WTC11 (cell line): ENCODE measurements around the gene PITPNC1. TPM values are rescaled to one million over a fixed set of nuclear protein-coding genes. Genes with fewer than 3 reads are reported as not detected.

ENCODE experiments used
- ATAC-seq: fragments of 200-7000 bp; cut with Tn5 transposase; 2 replicates; pipeline ENCODE4 v1.10.0; 2021; ENCODE audit warnings: mild to moderate bottlenecking, moderate library complexity
- CTCF ChIA-PET: fragments of 300-600 bp; sonication (Branson Sonifier 250); formaldehyde crosslinking; loops from one replicate; lab custom pipeline; 2021; ENCODE audit warnings: antibody characterized with exemption; lab: Charles Lee
- POLR2A ChIA-PET: fragments of 350-600 bp; sonication (Branson Sonifier 250); formaldehyde crosslinking; loops from one replicate; lab custom pipeline; 2021; ENCODE audit warnings: antibody characterized with exemption; lab: Charles Lee
- DNase-seq: peaks from one replicate; pipeline ENCODE4 v3.0.0; 2021; ENCODE audit warnings: low spot score
- H3K27ac Mint-ChIP-seq: 2 replicates; pipeline ENCODE4 v1.8.0; 2021; ENCODE audit warnings: mixed read lengths
- H3K27me3 Mint-ChIP-seq: 2 replicates; pipeline ENCODE4 v1.8.0; 2021; ENCODE audit warnings: low read depth, mild to moderate bottlenecking, moderate library complexity, mixed read lengths
- H3K36me3 Mint-ChIP-seq: 2 replicates; pipeline ENCODE4 v1.8.0; 2021; ENCODE audit warnings: mixed read lengths
- H3K4me1 Mint-ChIP-seq: 2 replicates; pipeline ENCODE4 v1.8.0; 2022; ENCODE audit warnings: mixed read lengths
- H3K4me3 Mint-ChIP-seq: 2 replicates; pipeline ENCODE4 v1.8.0; 2021; ENCODE audit warnings: mild to moderate bottlenecking, moderate library complexity, mixed read lengths
- H3K9me3 Mint-ChIP-seq: 2 replicates; pipeline ENCODE4 v1.8.0; 2021; ENCODE audit warnings: mixed read lengths
- ATF1 ChIP-seq: sonication (generic); formaldehyde crosslinking; IDR thresholded peaks from 2 replicates; pipeline ENCODE4 v1.8.1; 2023; ENCODE audit warnings: mild to moderate bottlenecking, moderate library complexity, missing genetic modification reagents
- ELF4 ChIP-seq: sonication (generic); formaldehyde crosslinking; IDR thresholded peaks from 2 replicates; pipeline ENCODE4 v1.8.1; 2022; ENCODE audit warnings: low read depth, mild to moderate bottlenecking, moderate library complexity, missing genetic modification reagents
- EMX1 ChIP-seq: fragments of 250-450 bp; sonication (Bioruptor Pico); IDR thresholded peaks from 2 replicates; pipeline ENCODE4 v1.8.0; 2021; ENCODE audit warnings: mild to moderate bottlenecking
- ESRRA ChIP-seq: sonication (generic); formaldehyde crosslinking; IDR thresholded peaks from 2 replicates; pipeline ENCODE4 v1.8.1; 2022; ENCODE audit warnings: mild to moderate bottlenecking, missing genetic modification reagents, borderline replicate concordance
- ETV6 ChIP-seq: sonication (generic); formaldehyde crosslinking; IDR thresholded peaks from 2 replicates; pipeline ENCODE4 v1.8.1; 2022; ENCODE audit warnings: mild to moderate bottlenecking, missing genetic modification reagents
- GABPB1 ChIP-seq: sonication (generic); formaldehyde crosslinking; IDR thresholded peaks from 2 replicates; pipeline ENCODE4 v1.8.1; 2023; ENCODE audit warnings: mild to moderate bottlenecking, missing genetic modification reagents
- NFATC4 ChIP-seq: fragments of 250-450 bp; sonication (Bioruptor Pico); IDR thresholded peaks from 2 replicates; pipeline ENCODE4 v1.9.0; 2021; ENCODE audit warnings: mild to moderate bottlenecking
- NFE2L1 ChIP-seq: sonication (generic); formaldehyde crosslinking; IDR thresholded peaks from 2 replicates; pipeline ENCODE4 v1.8.1; 2023; ENCODE audit warnings: missing genetic modification reagents
- SMAD4 ChIP-seq: sonication (generic); formaldehyde crosslinking; IDR thresholded peaks from 2 replicates; pipeline ENCODE4 v1.8.0; 2022; ENCODE audit warnings: mild to moderate bottlenecking, missing genetic modification reagents
- SOX15 ChIP-seq: fragments of 250-450 bp; sonication (Bioruptor Pico); IDR thresholded peaks from 2 replicates; pipeline ENCODE4 v1.9.0; 2021; ENCODE audit warnings: mild to moderate bottlenecking
- SP1 ChIP-seq: sonication (generic); formaldehyde crosslinking; conservative IDR thresholded peaks from 2 replicates; pipeline ENCODE4 v1.8.1; 2022; ENCODE audit warnings: missing genetic modification reagents
- TP53 ChIP-seq: sonication (generic); formaldehyde crosslinking; IDR thresholded peaks from 2 replicates; pipeline ENCODE4 v1.8.1; 2023; ENCODE audit warnings: mild to moderate bottlenecking, missing genetic modification reagents
- ZBTB21 ChIP-seq: sonication (generic); formaldehyde crosslinking; IDR thresholded peaks from 2 replicates; pipeline ENCODE4 v1.8.1; 2023; ENCODE audit warnings: mild to moderate bottlenecking, missing genetic modification reagents, borderline replicate concordance
- ZNF219 ChIP-seq: sonication (generic); formaldehyde crosslinking; IDR thresholded peaks from 2 replicates; pipeline ENCODE4 v1.8.0; 2023; ENCODE audit warnings: missing genetic modification reagents, mild to moderate bottlenecking, borderline replicate concordance
- ZNF232 ChIP-seq: sonication (generic); formaldehyde crosslinking; IDR thresholded peaks from 2 replicates; pipeline ENCODE4 v1.8.0; 2022; ENCODE audit warnings: mild to moderate bottlenecking, missing genetic modification reagents
- ZNF396 ChIP-seq: fragments of 250-450 bp; sonication (Bioruptor Pico); IDR thresholded peaks from 2 replicates; pipeline ENCODE4 v1.8.0; 2021; ENCODE audit warnings: mild to moderate bottlenecking, moderate library complexity, borderline replicate concordance
- total RNA-seq: library from RNA; stranded (reverse); gene quantifications from 3 replicates; pipeline ENCODE4 v1.2.3, GENCODE V29; 2021
- TF ChIP-seq, protein P1 (sequence below): sonication (generic); formaldehyde crosslinking; IDR thresholded peaks from 2 replicates; pipeline ENCODE4 v1.8.1; 2022; ENCODE audit warnings: low read depth, mild to moderate bottlenecking, moderate library complexity, missing genetic modification reagents, borderline replicate concordance
- TF ChIP-seq, protein P2 (sequence below): sonication (generic); formaldehyde crosslinking; IDR thresholded peaks from 2 replicates; pipeline ENCODE4 v1.8.0; 2022; ENCODE audit warnings: mild to moderate bottlenecking, missing genetic modification reagents
- TF ChIP-seq, protein P3 (sequence below): sonication (generic); formaldehyde crosslinking; IDR thresholded peaks from 2 replicates; pipeline ENCODE4 v1.8.1; 2023; ENCODE audit warnings: mild to moderate bottlenecking, missing genetic modification reagents
- TF ChIP-seq, protein P4 (sequence below): sonication (generic); formaldehyde crosslinking; conservative IDR thresholded peaks from 2 replicates; pipeline ENCODE4 v1.8.1; 2022; ENCODE audit warnings: mild to moderate bottlenecking, missing genetic modification reagents
- TF ChIP-seq, protein P5 (sequence below): fragments of 250-450 bp; sonication (Bioruptor Pico); conservative IDR thresholded peaks from 2 replicates; pipeline ENCODE4 v1.9.0; 2021; ENCODE audit warnings: mild to moderate bottlenecking
- TF ChIP-seq, protein P6 (sequence below): sonication (generic); formaldehyde crosslinking; conservative IDR thresholded peaks from 2 replicates; pipeline ENCODE4 v1.8.1; 2023; ENCODE audit warnings: mild to moderate bottlenecking, low read depth, missing genetic modification reagents, moderate library complexity
- TF ChIP-seq, protein P7 (sequence below): sonication (generic); formaldehyde crosslinking; IDR thresholded peaks from 2 replicates; pipeline ENCODE4 v1.8.1; 2022; ENCODE audit warnings: low read depth, missing genetic modification reagents, borderline replicate concordance

The PITPNC1 gene
- total RNA-seq, 1 experiment from 2014 or later = 39.8 TPM

DNA sequence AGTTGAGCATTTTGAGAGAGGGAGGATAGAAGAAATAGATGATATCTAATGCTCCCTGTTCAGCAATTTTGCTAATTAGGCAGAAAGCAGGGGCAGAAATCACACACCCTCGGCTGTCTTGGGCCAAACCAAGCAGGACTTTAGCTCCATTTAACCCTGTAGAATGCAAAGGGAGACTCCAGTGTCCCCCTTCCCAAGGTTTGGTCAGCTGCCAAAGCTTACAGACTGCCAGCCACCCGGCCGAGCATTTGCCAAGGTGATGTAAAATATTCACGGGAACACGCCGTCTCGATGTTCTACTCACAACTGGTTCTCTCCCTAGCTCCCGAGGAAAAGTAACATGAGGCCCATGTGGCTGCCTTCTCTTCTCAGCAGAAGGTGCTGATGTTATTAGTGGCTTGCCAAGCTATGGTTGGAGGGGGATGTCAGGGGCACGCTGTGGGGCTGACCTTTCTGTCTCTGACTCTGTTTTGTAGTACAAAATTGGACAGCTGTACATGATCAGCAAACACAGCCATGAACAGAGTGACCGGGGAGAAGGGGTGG, 155.3 kb downstream of the PITPNC1 start (continued):
- TF ChIP-seq ZBTB21 (CRISPR knock-in tag) (no peak), NFE2L1 (CRISPR knock-in tag) (no peak), SOX15 (CRISPR knock-in tag) (no peak), EMX1 (CRISPR knock-in tag) (no peak), SP1 (CRISPR knock-in tag) (no peak), ZNF396 (no peak), ATF1 (no peak)
- TF ChIP-seq, protein P1, sequence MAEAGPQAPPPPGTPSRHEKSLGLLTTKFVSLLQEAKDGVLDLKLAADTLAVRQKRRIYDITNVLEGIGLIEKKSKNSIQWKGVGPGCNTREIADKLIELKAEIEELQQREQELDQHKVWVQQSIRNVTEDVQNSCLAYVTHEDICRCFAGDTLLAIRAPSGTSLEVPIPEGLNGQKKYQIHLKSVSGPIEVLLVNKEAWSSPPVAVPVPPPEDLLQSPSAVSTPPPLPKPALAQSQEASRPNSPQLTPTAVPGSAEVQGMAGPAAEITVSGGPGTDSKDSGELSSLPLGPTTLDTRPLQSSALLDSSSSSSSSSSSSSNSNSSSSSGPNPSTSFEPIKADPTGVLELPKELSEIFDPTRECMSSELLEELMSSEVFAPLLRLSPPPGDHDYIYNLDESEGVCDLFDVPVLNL (CRISPR knock-in tag) = no peak

DNA sequence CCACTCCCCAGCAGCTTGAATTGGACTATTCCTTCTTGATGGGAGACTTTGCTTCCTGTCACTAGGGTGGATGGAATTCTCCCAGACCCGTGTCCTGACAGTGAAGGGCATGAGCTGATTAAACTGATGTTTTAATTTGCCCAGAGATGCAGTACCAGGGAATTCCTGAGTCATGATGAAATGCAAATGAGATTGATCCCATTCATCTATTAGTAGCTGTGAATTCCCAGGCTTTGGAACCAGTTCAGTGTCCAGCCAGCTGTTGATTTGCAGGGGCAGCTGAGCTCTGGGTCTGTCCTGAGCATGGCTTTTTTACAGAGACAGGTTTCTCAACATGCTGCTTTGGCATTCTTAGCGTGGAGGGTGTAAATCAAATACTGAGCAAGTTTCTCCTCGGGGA, 157.9 kb downstream of the PITPNC1 start:
- Mint-ChIP-seq H3K4me3 (no peak overlapping the region), H3K27me3 (no peaks in the 10 kb centered on the region), H3K4me1 (peaks cover 33% of the 10 kb centered on the region), H3K27ac (peak overlapping the region; percentile 55; the same call in 1 of the 2 replicates), H3K9me3 (peaks cover 5% of the 10 kb centered on the region), H3K36me3 (peaks cover 18% of the 10 kb centered on the region)
- ChIA-PET CTCF (interaction anchor here (0.9 to 1.5 kb wide), 2 partner anchors 60 to 161 kb away, joined by 3 to 5 read pairs; no protein-coding TSS in a partner anchor), POLR2A (no interaction called here)
- DNase-seq (no peak), ATAC-seq (no peak)
- TF ChIP-seq SP1 (CRISPR knock-in tag) (no peak), ZNF232 (no peak), SMAD4 (CRISPR knock-in tag) (no peak), TP53 (no peak), ELF4 (CRISPR knock-in tag) (no peak), NFATC4 (CRISPR knock-in tag) (no peak), ESRRA (CRISPR knock-in tag) (no peak), ZNF219 (CRISPR knock-in tag) (no peak), ETV6 (CRISPR knock-in tag) (no peak), GABPB1 (CRISPR knock-in tag) (no peak)
- TF ChIP-seq, protein P2, sequence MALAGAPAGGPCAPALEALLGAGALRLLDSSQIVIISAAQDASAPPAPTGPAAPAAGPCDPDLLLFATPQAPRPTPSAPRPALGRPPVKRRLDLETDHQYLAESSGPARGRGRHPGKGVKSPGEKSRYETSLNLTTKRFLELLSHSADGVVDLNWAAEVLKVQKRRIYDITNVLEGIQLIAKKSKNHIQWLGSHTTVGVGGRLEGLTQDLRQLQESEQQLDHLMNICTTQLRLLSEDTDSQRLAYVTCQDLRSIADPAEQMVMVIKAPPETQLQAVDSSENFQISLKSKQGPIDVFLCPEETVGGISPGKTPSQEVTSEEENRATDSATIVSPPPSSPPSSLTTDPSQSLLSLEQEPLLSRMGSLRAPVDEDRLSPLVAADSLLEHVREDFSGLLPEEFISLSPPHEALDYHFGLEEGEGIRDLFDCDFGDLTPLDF (CRISPR knock-in tag) = no peak
- TF ChIP-seq, protein P3, sequence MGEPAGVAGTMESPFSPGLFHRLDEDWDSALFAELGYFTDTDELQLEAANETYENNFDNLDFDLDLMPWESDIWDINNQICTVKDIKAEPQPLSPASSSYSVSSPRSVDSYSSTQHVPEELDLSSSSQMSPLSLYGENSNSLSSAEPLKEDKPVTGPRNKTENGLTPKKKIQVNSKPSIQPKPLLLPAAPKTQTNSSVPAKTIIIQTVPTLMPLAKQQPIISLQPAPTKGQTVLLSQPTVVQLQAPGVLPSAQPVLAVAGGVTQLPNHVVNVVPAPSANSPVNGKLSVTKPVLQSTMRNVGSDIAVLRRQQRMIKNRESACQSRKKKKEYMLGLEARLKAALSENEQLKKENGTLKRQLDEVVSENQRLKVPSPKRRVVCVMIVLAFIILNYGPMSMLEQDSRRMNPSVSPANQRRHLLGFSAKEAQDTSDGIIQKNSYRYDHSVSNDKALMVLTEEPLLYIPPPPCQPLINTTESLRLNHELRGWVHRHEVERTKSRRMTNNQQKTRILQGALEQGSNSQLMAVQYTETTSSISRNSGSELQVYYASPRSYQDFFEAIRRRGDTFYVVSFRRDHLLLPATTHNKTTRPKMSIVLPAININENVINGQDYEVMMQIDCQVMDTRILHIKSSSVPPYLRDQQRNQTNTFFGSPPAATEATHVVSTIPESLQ = no peak
- TF ChIP-seq, protein P4, sequence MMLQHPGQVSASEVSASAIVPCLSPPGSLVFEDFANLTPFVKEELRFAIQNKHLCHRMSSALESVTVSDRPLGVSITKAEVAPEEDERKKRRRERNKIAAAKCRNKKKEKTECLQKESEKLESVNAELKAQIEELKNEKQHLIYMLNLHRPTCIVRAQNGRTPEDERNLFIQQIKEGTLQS (CRISPR knock-in tag) = no peak
- TF ChIP-seq, protein P5, sequence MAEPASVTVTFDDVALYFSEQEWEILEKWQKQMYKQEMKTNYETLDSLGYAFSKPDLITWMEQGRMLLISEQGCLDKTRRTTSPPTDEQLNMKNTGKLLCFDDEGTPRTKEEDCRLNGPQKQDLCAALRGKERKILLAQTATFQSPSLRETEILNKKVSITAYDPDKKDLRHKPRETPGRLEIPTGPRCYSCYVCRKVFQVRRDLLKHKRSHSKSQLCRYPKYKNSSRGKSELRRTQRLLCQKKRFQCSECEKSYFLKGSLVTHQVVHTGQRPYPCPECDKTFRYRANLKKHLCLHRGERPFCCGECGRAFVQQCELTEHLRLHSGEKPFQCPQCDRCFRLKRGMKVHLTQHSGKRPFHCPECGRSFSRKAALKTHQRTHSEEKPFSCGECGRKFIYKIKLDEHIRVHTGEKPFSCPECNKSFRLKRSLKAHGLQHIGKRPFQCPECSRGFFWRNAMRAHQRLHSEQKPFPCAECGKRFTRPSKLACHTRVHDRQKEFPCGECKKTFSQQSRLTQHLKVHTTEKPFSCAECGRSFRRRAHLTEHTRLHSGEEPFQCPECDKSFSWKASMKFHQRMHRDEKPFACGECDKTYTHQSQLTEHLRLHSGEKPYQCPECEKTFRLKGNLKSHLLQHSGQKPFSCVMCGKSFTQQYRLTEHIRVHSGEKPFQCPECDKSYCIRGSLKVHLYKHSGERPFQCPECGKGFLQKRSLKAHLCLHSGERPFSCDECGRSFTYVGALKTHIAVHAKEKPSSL (CRISPR knock-in tag) = no peak
- TF ChIP-seq, protein P6, sequence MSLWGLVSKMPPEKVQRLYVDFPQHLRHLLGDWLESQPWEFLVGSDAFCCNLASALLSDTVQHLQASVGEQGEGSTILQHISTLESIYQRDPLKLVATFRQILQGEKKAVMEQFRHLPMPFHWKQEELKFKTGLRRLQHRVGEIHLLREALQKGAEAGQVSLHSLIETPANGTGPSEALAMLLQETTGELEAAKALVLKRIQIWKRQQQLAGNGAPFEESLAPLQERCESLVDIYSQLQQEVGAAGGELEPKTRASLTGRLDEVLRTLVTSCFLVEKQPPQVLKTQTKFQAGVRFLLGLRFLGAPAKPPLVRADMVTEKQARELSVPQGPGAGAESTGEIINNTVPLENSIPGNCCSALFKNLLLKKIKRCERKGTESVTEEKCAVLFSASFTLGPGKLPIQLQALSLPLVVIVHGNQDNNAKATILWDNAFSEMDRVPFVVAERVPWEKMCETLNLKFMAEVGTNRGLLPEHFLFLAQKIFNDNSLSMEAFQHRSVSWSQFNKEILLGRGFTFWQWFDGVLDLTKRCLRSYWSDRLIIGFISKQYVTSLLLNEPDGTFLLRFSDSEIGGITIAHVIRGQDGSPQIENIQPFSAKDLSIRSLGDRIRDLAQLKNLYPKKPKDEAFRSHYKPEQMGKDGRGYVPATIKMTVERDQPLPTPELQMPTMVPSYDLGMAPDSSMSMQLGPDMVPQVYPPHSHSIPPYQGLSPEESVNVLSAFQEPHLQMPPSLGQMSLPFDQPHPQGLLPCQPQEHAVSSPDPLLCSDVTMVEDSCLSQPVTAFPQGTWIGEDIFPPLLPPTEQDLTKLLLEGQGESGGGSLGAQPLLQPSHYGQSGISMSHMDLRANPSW = no peak
- TF ChIP-seq, protein P7, sequence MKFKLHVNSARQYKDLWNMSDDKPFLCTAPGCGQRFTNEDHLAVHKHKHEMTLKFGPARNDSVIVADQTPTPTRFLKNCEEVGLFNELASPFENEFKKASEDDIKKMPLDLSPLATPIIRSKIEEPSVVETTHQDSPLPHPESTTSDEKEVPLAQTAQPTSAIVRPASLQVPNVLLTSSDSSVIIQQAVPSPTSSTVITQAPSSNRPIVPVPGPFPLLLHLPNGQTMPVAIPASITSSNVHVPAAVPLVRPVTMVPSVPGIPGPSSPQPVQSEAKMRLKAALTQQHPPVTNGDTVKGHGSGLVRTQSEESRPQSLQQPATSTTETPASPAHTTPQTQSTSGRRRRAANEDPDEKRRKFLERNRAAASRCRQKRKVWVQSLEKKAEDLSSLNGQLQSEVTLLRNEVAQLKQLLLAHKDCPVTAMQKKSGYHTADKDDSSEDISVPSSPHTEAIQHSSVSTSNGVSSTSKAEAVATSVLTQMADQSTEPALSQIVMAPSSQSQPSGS (CRISPR knock-in tag) = no peak
- TF ChIP-seq, protein P1 (CRISPR knock-in tag) = no peak
